Measurements from ENCODE around the gene CACNA2D3. TPM values are rescaled to one million over a fixed set of nuclear protein-coding genes. Genes with fewer than 3 reads are reported as not detected.

The CACNA2D3 gene
- total and polyA plus RNA-seq, 4 experiments from 2014 or later, result not detected

- H3K27me3 Mint-ChIP-seq, result no peaks in the 10 kb centered on the region
- Histone ChIP-seq H3K36me3 (ENCODE audit: insufficient read depth, low read length) (no peaks in the 10 kb centered on the region), H3K4me1 (ENCODE audit: insufficient read depth, low read length) (no peaks in the 10 kb centered on the region), H3K27me3 (ENCODE audit: insufficient read depth, low read length) (no peaks in the 10 kb centered on the region), H3K27ac (ENCODE audit: low read depth, low read length) (no peak overlapping the region), H3K4me3 (ENCODE audit: low read length in 2 of 2) (no peak overlapping the region), H3K9me3 (ENCODE audit: control insufficient read depth in 1 of 2, low read length in 2 of 2) (no peaks in the 10 kb centered on the region)
- intact Hi-C loops (cut with micrococcal nuclease), result no loop called here
- no peak for DNase-seq
- no peak overlapping the region for H3K4me3 Mint-ChIP-seq
- ChIA-PET CTCF (ENCODE audit: partially characterized antibody) (no interaction called here), POLR2A (ENCODE audit: partially characterized antibody) (no interaction called here)
- H3K27ac Mint-ChIP-seq, result no peak overlapping the region
- H3K9me3 Mint-ChIP-seq, result peaks cover 0 to 5% (median 3%) of the 10 kb centered on the region in 8 donors
- no peaks in the 10 kb centered on the region for H3K36me3 Mint-ChIP-seq
- H3K4me1 Mint-ChIP-seq, result no peaks in the 10 kb centered on the region
These were observed 914.7 kb downstream of the CACNA2D3 start for GRCh38 chr3:55036883-55037577.

- no peaks in the 10 kb centered on the region for H3K27me3 ChIP-seq (ENCODE audit: insufficient read depth, low read length)
- no peaks in the 10 kb centered on the region for H3K36me3 ChIP-seq (ENCODE audit: insufficient read depth, low read length)
- no peaks in the 10 kb centered on the region for H3K4me1 ChIP-seq (ENCODE audit: insufficient read depth, low read length)
- ChIA-PET CTCF (ENCODE audit: partially characterized antibody) (no interaction called here), POLR2A (ENCODE audit: partially characterized antibody) (no interaction called here)
- H3K4me3 ChIP-seq (ENCODE audit: low read length in 2 of 2), result no peak overlapping the region
- Mint-ChIP-seq H3K9me3 (peaks cover 0 to 3% (median 0%) of the 10 kb centered on the region in 8 donors), H3K27me3 (no peaks in the 10 kb centered on the region), H3K36me3 (no peaks in the 10 kb centered on the region), H3K4me3 (no peak overlapping the region), H3K4me1 (no peaks in the 10 kb centered on the region), H3K27ac (no peak overlapping the region)
- no peak overlapping the region for H3K27ac ChIP-seq (ENCODE audit: low read depth, low read length)
- DNase-seq, result no peak
- H3K9me3 ChIP-seq (ENCODE audit: control insufficient read depth in 1 of 2, low read length in 2 of 2), result no peaks in the 10 kb centered on the region
- intact Hi-C loops (cut with micrococcal nuclease), result no loop called here
These were observed 920.2 kb downstream of the CACNA2D3 start for GRCh38 chr3:55042591-55042990.

GRCh38 chr3:55044486-55044885 lies 922.1 kb downstream of the CACNA2D3 start:
- Histone ChIP-seq H3K36me3 (ENCODE audit: insufficient read depth, low read length) (no peaks in the 10 kb centered on the region), H3K27me3 (ENCODE audit: insufficient read depth, low read length) (no peaks in the 10 kb centered on the region), H3K4me1 (ENCODE audit: insufficient read depth, low read length) (no peaks in the 10 kb centered on the region), H3K4me3 (ENCODE audit: low read length in 2 of 2) (no peak overlapping the region), H3K27ac (ENCODE audit: low read depth, low read length) (no peak overlapping the region), H3K9me3 (ENCODE audit: control insufficient read depth in 1 of 2, low read length in 2 of 2) (no peaks in the 10 kb centered on the region)
- POLR2A ChIA-PET (ENCODE audit: partially characterized antibody), result no interaction called here
- Mint-ChIP-seq H3K27me3 (no peaks in the 10 kb centered on the region), H3K4me3 (no peak overlapping the region), H3K36me3 (no peaks in the 10 kb centered on the region), H3K9me3 (peaks cover 0 to 6% (median 0%) of the 10 kb centered on the region in 8 donors), H3K4me1 (no peaks in the 10 kb centered on the region), H3K27ac (no peak overlapping the region)
- intact Hi-C loops (cut with micrococcal nuclease), result no loop called here
- no peak for DNase-seq
- CTCF ChIA-PET (ENCODE audit: partially characterized antibody), result no interaction called here

- H3K36me3 ChIP-seq (ENCODE audit: insufficient read depth, low read length), result no peaks in the 10 kb centered on the region
- Mint-ChIP-seq H3K27ac (no peak overlapping the region), H3K27me3 (no peaks in the 10 kb centered on the region), H3K4me1 (no peaks in the 10 kb centered on the region), H3K9me3 (peaks cover 0 to 14% (median 8%) of the 10 kb centered on the region in 8 donors), H3K36me3 (no peaks in the 10 kb centered on the region), H3K4me3 (no peak overlapping the region)
- intact Hi-C loops (cut with micrococcal nuclease), result no loop called here
- DNase-seq, result no peak
- H3K27me3 ChIP-seq (ENCODE audit: insufficient read depth, low read length), result no peaks in the 10 kb centered on the region
- H3K4me3 ChIP-seq (ENCODE audit: low read length in 2 of 2), result no peak overlapping the region
- no peaks in the 10 kb centered on the region for H3K4me1 ChIP-seq (ENCODE audit: insufficient read depth, low read length)
- peaks cover 0 to 5% of the 10 kb centered on the region in 2 donors for H3K9me3 ChIP-seq (ENCODE audit: control insufficient read depth in 1 of 2, low read length in 2 of 2)
- ChIA-PET POLR2A (ENCODE audit: partially characterized antibody) (no interaction called here), CTCF (ENCODE audit: partially characterized antibody) (no interaction called here)
- H3K27ac ChIP-seq (ENCODE audit: low read depth, low read length), result no peak overlapping the region
These were observed 936.8 kb downstream of the CACNA2D3 start for GRCh38 chr3:55059027-55059629.

GRCh38 chr3:55060896-55061719 lies 938.8 kb downstream of the CACNA2D3 start:
- POLR2A ChIA-PET (ENCODE audit: partially characterized antibody), result no interaction called here
- H3K4me3 ChIP-seq (ENCODE audit: low read length in 2 of 2), result no peak overlapping the region
- H3K27ac Mint-ChIP-seq, result no peak overlapping the region
- CTCF ChIA-PET (ENCODE audit: partially characterized antibody), result no interaction called here
- no peak for DNase-seq
- H3K4me3 Mint-ChIP-seq, result no peak overlapping the region
- H3K27ac ChIP-seq (ENCODE audit: low read depth, low read length), result no peak overlapping the region
- H3K36me3 Mint-ChIP-seq, result no peaks in the 10 kb centered on the region
- H3K36me3 ChIP-seq (ENCODE audit: insufficient read depth, low read length), result no peaks in the 10 kb centered on the region
- peaks cover 0 to 6% (median 2%) of the 10 kb centered on the region in 8 donors for H3K9me3 Mint-ChIP-seq
- H3K9me3 ChIP-seq (ENCODE audit: control insufficient read depth in 1 of 2, low read length in 2 of 2), result no peaks in the 10 kb centered on the region
- no peaks in the 10 kb centered on the region for H3K27me3 ChIP-seq (ENCODE audit: insufficient read depth, low read length)
- no peaks in the 10 kb centered on the region for H3K27me3 Mint-ChIP-seq
- intact Hi-C loops (cut with micrococcal nuclease), result no loop called here
- no peaks in the 10 kb centered on the region for H3K4me1 Mint-ChIP-seq
- no peaks in the 10 kb centered on the region for H3K4me1 ChIP-seq (ENCODE audit: insufficient read depth, low read length)

GRCh38 chr3:55061720-55062034 lies 939.3 kb downstream of the CACNA2D3 start:
- ChIA-PET POLR2A (ENCODE audit: partially characterized antibody) (no interaction called here), CTCF (ENCODE audit: partially characterized antibody) (no interaction called here)
- Mint-ChIP-seq H3K4me3 (no peak overlapping the region), H3K4me1 (no peaks in the 10 kb centered on the region), H3K9me3 (peaks cover 0 to 3% (median 2%) of the 10 kb centered on the region in 8 donors), H3K27ac (no peak overlapping the region), H3K36me3 (no peaks in the 10 kb centered on the region), H3K27me3 (no peaks in the 10 kb centered on the region)
- H3K36me3 ChIP-seq (ENCODE audit: insufficient read depth, low read length), result no peaks in the 10 kb centered on the region
- H3K4me3 ChIP-seq (ENCODE audit: low read length in 2 of 2), result no peak overlapping the region
- no peak overlapping the region for H3K27ac ChIP-seq (ENCODE audit: low read depth, low read length)
- DNase-seq, result no peak
- no peaks in the 10 kb centered on the region for H3K4me1 ChIP-seq (ENCODE audit: insufficient read depth, low read length)
- no peaks in the 10 kb centered on the region for H3K9me3 ChIP-seq (ENCODE audit: control insufficient read depth in 1 of 2, low read length in 2 of 2)
- intact Hi-C loops (cut with micrococcal nuclease), result no loop called here
- H3K27me3 ChIP-seq (ENCODE audit: insufficient read depth, low read length), result no peaks in the 10 kb centered on the region

GRCh38 chr3:55064164-55064563 lies 941.8 kb downstream of the CACNA2D3 start:
- ChIA-PET CTCF (ENCODE audit: partially characterized antibody) (no interaction called here), POLR2A (ENCODE audit: partially characterized antibody) (no interaction called here)
- H3K27ac Mint-ChIP-seq, result no peak overlapping the region
- H3K4me3 Mint-ChIP-seq, result no peak overlapping the region
- H3K36me3 Mint-ChIP-seq, result no peaks in the 10 kb centered on the region
- no peaks in the 10 kb centered on the region for H3K4me1 Mint-ChIP-seq
- no peaks in the 10 kb centered on the region for H3K4me1 ChIP-seq (ENCODE audit: insufficient read depth, low read length)
- H3K9me3 Mint-ChIP-seq, result peaks cover 0 to 2% (median under 1%) of the 10 kb centered on the region in 8 donors
- H3K36me3 ChIP-seq (ENCODE audit: insufficient read depth, low read length), result no peaks in the 10 kb centered on the region
- no peaks in the 10 kb centered on the region for H3K27me3 Mint-ChIP-seq
- H3K4me3 ChIP-seq (ENCODE audit: low read length in 2 of 2), result no peak overlapping the region
- DNase-seq, result no peak
- intact Hi-C loops (cut with micrococcal nuclease), result no loop called here
- no peaks in the 10 kb centered on the region for H3K9me3 ChIP-seq (ENCODE audit: control insufficient read depth in 1 of 2, low read length in 2 of 2)
- no peak overlapping the region for H3K27ac ChIP-seq (ENCODE audit: low read depth, low read length)
- no peaks in the 10 kb centered on the region for H3K27me3 ChIP-seq (ENCODE audit: insufficient read depth, low read length)

Measured in CD4-positive, alpha-beta memory T cell (primary cell).